ENCODE measurements around the gene ZCCHC8. TPM values are rescaled to one million over a fixed set of nuclear protein-coding genes. Genes with fewer than 3 reads are reported as not detected.

The ZCCHC8 gene
- 10 to 100 TPM; 10.9 to 11.5 TPM for total RNA-seq
- long read RNA-seq, partial matches to known transcripts, result 0 of 4 reads
- long read RNA-seq, other reads (novel, unspliced or antisense), result 1 of 4 reads

DNA sequence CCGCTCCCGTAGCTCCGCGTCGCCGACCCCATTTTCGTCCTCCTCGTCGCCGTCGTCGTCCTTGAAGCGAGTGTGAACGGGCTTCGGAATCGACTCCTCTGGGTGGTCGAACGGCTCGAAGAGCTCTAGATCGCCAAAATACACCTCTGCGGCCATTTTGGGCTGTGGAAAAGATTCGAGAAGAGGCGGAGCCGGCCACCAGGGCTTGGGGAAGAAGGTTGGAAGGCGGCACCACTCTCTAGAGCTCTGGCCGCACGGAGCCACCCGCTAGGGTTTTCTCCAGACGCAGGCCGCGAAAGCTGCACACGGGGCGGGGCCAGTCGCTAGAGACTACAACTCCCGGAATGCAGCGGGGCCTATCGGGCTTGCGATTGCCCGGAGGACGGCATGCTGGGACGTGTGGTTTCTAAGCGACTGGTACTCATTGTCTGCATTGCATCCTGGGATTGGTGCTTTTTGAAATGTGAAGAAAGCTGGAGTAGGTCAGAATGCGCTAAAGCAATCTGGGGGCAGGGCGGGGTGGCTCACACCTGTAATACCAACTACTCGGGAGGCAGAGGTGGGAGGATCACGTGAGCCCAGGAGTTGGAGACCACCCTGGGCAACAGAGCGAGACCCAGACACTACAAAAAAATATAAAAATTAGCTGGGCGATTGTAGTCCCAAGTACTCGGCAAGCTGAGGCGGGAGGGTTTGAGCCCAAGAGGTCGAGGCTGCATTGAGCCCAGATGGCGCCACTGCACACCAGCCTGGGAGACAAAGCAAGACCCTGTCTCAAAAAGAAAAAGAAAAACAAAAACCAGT lies at the start of gene ZCCHC8:
ZCCHC8 (minus strand) TSS at position 248 of the 804 bp plus-strand sequence; CDS start at position 156, 92 bp downstream.
- intact Hi-C loops (cut with DNase I), result no loop called here
- peak; percentile 98 to 99 for ATAC-seq
- peak; percentile 98 for DNase-seq

DNA sequence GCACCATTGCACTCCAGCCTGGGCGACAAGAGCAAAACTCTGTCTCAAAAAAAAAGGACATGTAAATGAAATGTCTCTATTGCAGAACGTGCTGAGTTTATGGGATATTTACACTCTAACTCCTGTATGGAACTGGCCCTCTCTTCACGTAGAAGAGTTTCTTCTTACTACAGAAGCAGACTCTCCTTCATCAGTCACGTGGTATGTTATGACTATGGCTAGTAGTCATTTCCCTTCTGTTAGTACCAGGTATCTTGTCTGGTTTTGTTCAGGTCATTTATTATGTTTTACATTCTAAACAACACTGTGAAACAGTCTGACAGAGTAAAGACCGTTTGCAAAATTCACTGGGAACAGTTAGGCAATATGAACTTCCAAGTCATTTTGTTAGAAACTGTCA lies 46.6 kb upstream of the ZCCHC8 start:
- intact Hi-C loops (cut with DNase I), result no loop called here
- DNase-seq (no peak), ATAC-seq (no peak)

DNA sequence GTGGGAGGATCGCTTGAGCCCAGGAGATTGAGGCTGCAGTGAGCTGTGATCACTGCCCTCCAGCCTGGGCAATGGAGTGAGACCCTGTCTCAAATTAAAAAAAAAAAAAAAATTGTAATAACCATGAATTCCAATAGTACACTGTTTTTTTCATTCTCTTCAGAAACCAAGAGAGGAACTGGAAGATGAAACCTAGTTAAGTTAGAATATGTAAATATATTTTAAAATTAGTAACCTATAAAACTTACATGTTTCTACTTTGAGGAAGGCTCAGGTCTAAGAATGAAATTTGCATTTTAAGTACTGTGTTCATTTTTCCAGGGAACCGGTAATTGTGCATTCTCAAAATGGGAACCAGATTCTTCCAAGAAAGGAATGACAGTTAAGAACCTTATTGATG lies 45.1 kb upstream of the ZCCHC8 start:
- intact Hi-C loops (cut with DNase I), result no loop called here
- ATAC-seq (no peak), DNase-seq (no peak)

DNA sequence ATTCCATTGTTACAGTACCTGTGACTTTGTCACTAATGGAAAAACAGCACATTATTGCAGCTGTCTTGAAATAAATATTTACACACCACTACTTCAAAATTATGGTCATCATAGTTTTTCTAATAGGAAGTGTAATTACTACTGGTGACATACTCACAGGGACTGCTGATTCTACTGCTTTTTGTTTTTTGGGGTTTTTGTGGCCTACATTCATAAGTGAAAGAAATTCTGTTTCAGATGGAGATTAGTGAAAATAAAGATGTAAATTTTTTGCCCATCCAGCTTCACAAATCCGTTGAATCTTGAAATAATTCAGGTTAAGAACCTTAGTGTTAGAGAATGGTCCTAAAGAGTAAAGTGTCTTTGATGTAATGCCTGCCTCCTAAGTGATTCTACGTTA lies 43.8 kb upstream of the ZCCHC8 start:
- intact Hi-C loops (cut with DNase I), result no loop called here
- DNase-seq (no peak), ATAC-seq (no peak)

GRCh38 chr12:122538496-122538895 lies 37.8 kb upstream of the ZCCHC8 start:
- no peak for ATAC-seq

GRCh38 chr12:122537021-122537420 lies 36.3 kb upstream of the ZCCHC8 start:
- intact Hi-C loops (cut with DNase I), result no loop called here
- ATAC-seq (no peak), DNase-seq (no peak)

More at GRCh38 chr12:122538496-122538895, 37.8 kb upstream of the ZCCHC8 start:
- intact Hi-C loops (cut with DNase I), result no loop called here
- DNase-seq, result no peak

DNA sequence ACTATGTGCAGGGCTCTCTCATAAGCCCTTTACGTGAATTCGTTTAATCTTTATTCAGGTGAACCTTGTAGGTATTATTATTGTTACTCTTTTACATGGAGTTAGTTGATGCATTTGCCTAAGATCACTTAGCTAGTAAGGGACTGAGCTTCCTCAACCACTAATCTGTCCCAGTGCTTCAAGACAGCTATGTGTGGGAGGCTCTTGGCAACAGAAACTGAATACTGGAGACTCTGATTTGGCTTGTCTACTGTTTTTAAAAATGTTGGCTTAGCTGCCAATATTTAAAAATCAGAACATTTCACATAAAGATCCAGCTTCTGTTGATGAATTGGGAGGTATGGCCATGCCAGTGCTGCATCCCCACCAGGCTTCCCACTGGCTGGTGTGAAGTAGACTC lies 33.1 kb upstream of the ZCCHC8 start:
- intact Hi-C loops (cut with DNase I), result no loop called here
- ATAC-seq, result peak in 1 of 2 donors; percentile 33
- no peak for DNase-seq

DNA sequence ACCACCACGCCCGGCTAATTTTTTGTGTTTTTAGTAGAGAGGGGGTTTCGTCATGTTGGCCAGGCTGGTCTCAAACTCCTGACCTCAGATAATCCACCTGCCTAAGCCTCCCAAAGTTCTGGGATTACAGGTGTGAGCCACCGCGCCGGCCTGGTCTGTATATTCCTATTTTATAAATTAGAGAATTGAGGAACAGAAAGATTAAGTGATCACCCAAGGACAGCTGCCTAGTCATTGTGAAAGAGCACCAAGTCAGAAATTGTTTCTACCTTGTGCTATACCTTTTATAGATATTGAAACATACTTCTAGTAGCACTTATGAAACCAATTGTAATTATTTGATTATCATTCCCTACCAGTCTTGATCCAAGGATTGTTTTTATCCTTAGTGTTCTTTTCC lies 28.3 kb upstream of the ZCCHC8 start:
- intact Hi-C loops (cut with DNase I), result loop anchor here in 1 of 2 donors (10.0 kb wide), 1 partner anchor 226 kb away; the partner anchor contains the start of gene DENR
- DNase-seq (no peak), ATAC-seq (no peak)

DNA sequence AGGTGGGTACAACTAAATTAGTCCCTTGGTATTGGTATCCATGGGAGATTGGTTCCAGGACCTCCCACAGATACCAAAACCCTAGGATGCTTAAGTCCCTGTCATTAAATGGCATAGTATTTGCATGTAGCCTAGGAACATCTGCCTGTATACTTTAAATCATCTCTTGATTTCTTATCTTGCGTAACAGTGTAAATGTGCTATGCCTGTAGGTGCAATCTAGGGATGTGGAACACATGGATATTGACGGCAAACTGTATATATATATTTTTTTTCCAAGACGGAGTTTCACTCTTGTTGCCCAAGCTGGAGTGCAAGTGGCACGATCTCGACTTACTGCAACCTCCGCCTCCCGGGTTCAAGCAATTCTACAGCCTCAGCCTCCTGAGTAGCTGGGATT lies 27.9 kb upstream of the ZCCHC8 start:
- no peak for ATAC-seq
- intact Hi-C loops (cut with DNase I), result loop anchor here in 1 of 2 donors (10.0 kb wide), 1 partner anchor 226 kb away; the partner anchor contains the start of gene DENR
- no peak for DNase-seq

DNA sequence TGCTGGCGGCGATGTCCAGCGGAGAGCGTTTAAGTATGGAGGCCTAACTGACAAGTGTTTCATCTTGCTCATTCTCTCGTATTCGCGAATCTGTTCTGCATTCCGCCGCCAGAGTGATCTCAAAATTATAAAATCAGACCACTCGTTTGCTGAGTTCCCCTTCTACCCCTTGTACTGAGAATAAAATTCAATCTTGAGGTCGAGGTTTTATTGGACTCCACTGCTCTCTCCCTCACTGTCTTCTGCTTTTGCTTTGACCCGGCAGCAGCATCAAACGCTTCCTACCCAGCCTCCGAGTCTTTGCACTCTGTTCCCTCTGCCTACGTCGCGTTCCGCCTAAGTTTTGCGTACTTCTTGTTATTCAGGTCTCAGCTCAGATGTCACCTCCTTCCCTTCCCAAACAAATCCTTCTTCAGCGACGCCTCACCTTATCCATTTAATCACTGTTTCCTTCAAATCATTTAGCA lies 26.8 kb upstream of the ZCCHC8 start:
- ATAC-seq (no peak), DNase-seq (no peak)
- intact Hi-C loops (cut with DNase I), result loop anchor here in 1 of 2 donors (10.0 kb wide), 1 partner anchor 227 kb away; the partner anchor contains the start of gene DENR

DNA sequence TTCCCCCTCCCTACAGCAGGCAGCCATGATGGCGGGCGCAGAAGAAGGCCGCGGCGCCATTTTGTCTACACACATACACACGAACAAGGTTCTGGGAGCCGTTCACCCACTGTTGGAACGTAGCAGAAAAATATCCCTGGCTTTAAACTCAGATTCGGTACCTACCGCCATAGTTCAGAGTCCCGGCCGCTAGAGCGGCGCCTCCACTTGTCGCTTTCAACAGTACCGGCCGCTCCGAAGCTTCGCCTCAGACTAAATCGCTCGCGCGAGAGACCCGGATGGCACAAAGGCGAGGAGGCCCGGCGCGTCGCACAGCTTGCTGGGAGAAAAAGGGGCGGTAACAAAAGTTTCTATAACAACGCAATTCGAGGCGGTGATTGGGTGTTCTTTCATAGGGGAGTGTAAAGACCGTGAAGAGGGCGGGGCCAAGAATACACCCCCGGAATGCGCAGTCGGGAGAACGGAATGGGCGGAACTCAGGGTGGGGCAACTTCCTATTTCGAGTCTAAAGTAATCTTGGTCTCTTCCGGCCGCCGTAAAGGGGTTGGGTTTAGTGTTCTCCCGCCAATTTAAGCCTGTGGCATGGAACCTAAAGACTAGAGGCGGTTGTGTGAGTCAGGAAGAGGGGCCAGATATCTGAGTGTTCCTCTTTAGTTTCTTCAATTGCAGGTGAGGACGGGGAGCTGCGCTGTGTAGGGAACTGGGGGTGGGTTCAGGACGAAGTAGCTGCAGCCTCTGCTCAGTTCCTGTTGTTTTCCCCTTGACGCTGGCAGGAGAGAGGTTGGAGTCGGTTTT lies 26.1 kb upstream of the ZCCHC8 start, which contains the start of the genes KNTC1 and RSRC2:
KNTC1 (plus strand) TSS at position 567 of the 795 bp plus-strand sequence. CDS start 2,815 bp downstream, outside the sequence.
RSRC2 (minus strand) TSS at position 254 of the 795 bp plus-strand sequence; CDS start at position 171, 83 bp downstream.
- ATAC-seq (peak; percentile 98 to 99), DNase-seq (peak; percentile 98)
- intact Hi-C loops (cut with DNase I), result loop anchor here in 1 of 2 donors (10.0 kb wide), 1 partner anchor 228 kb away; the partner anchor contains the start of gene DENR

GRCh38 chr12:122523846-122524718 lies 23.4 kb upstream of the ZCCHC8 start:
- intact Hi-C loops (cut with DNase I), result loop anchor here in 1 of 2 donors (10.0 kb wide), 1 partner anchor 231 kb away; the partner anchor contains the start of gene DENR
- DNase-seq, result no peak
- no peak for ATAC-seq

- DNase-seq, result no peak
- intact Hi-C loops (cut with DNase I), result loop anchor here in 1 of 2 donors (10.0 kb wide), 1 partner anchor 232 kb away; the partner anchor contains the start of gene DENR
- ATAC-seq, result no peak
Observed at GRCh38 chr12:122523280-122523679, 22.5 kb upstream of the ZCCHC8 start.

DNA sequence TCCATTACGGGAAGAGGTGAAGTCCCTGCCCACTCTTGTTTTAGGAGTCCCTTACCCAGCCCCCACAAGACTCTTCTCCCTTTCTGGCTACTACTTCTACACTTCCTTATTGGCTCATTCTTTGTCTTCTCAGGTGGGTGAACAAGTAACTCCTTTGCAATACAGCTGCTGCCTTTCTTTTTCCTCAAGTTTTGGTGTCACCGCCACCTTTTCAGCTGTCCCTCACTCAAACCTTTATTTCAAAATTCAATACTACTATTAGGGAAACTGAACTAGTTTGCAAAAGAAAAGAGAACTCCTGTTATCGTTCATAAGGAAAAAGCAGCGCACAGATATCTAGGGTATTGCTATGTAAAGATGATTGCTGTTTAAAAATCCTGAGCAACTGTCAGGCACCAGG lies 19.9 kb upstream of the ZCCHC8 start:
- no peak for DNase-seq
- no peak for ATAC-seq
- intact Hi-C loops (cut with DNase I), result loop anchor here in 1 of 2 donors (10.0 kb wide), 1 partner anchor 234 kb away; the partner anchor contains the start of gene DENR

DNA sequence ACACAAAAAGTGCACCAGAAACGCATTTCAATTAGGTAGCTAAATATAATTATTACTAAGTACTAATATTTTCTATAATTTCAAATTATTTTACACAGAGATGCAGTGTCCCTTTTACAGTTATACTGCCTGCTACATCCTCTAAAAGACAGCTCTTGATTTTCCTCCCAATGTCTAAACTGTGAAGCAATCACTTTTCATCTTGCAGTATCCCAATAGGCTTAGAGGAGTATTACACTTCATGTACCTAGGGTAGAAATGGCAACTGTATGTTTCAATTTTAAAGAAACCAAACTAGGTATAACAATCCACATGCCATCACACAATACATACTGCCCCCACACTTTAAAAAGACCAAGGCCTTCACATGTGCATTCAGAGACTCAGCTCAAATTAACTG lies 18.7 kb upstream of the ZCCHC8 start:
- DNase-seq, result no peak
- no peak for ATAC-seq
- intact Hi-C loops (cut with DNase I), result no loop called here

DNA sequence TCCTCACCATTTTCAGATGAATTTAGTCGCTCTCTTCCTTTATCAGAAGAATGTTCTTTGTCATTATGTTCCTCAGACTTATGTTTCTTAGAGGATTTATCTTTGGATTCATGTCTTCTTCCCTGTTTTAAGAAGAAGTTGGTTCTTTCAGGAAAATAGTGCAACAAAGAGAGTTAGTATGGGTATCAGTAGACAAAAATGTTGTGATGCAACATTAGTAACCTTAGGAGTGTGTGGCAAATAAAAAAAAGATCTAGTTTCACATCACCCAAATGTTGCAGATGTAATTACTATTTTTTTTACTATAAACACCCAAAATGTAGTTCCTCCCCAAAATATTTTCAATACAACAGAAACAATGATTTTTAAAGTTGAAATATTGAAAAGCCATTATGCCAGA lies 18.2 kb upstream of the ZCCHC8 start:
- intact Hi-C loops (cut with DNase I), result no loop called here
- ATAC-seq (no peak), DNase-seq (no peak)

DNA sequence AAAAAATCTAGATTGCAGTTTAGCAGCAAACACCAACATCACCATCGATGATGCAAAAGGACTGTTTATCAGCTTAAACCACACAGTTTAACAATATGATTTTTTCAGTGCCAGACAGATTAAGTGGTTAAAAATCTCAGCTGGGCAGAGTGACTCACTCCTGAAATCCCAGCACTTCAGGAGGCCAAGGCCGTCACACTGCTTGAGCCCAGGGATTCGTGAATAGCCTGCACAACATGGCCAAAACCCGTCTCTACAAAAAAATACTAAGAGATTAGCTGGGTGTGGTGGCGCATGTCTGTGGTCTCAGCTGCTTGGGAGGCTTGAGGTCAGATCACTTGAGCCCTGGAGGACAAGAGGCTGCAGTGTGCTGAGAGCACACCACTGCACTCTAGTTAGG lies 17.1 kb upstream of the ZCCHC8 start:
- ATAC-seq, result peak in 1 of 2 donors; percentile 90
- intact Hi-C loops (cut with DNase I), result no loop called here
- no peak for DNase-seq

Measured in left cardiac atrium (tissue), 4 donors.